Breast epithelium (tissue), 4 donors: ENCODE results near the gene SCN4B. TPM values are rescaled to one million over a fixed set of nuclear protein-coding genes. Genes with fewer than 3 reads are reported as not detected.

Source experiments
- DNase-seq, 2 donors: peaks; one replicate each; pipeline ENCODE4 v3.0.0-alpha.2; 2019; ENCODE audit warnings: low spot score in 2 of 2
- H3K27ac ChIP-seq, 2 donors: fragments of 200-600 bp; sonication (generic) in 1 of 2; one replicate each; pipeline ENCODE4 v1.5.1; 2016 to 2019; ENCODE audit warnings: mild to moderate bottlenecking in 1 of 2
- H3K27me3 ChIP-seq, 2 donors: fragments of 200-600 bp; sonication (generic) in 1 of 2; one replicate each; pipeline versions ENCODE4 v1.5.1 to v1.6.0; 2017 to 2019; ENCODE audit warnings: control low read depth in 1 of 2, mild to moderate bottlenecking in 1 of 2
- H3K36me3 ChIP-seq: fragments of 200-600 bp; one replicate; pipeline ENCODE4 v1.5.1; 2019
- H3K4me1 ChIP-seq, 2 donors: fragments of 200-600 bp; sonication (generic); one replicate each; pipeline ENCODE4 v1.5.1; 2016 to 2019; ENCODE audit warnings: control low read depth in 1 of 2
- H3K4me3 ChIP-seq, 3 donors: fragments of 200-600 bp; sonication (generic); 1 replicate in 2 of 3; 2 replicates in 1 of 3; pipeline ENCODE4 v1.5.1; 2016 to 2019; ENCODE audit warnings: mild to moderate bottlenecking in 3 of 3, moderate library complexity in 2 of 3
- H3K9me3 ChIP-seq, 2 donors: fragments of 200-600 bp; sonication (generic) in 1 of 2; one replicate each; pipeline ENCODE4 v1.5.1; 2016 to 2019; ENCODE audit warnings: control low read depth in 1 of 2
- CTCF ChIP-seq, 3 donors: fragments of 450-650 bp; IDR thresholded peaks; one replicate each; pipeline ENCODE4 v1.5.1; 2016 to 2017; ENCODE audit warnings: antibody characterized with exemption in 3 of 3, mild to moderate bottlenecking in 3 of 3, moderate library complexity in 3 of 3
- POLR2A ChIP-seq: fragments of 450-650 bp; IDR thresholded peaks from one replicate; pipeline ENCODE4 v1.6.1; 2016; ENCODE audit warnings: antibody characterized with exemption, mild to moderate bottlenecking, moderate library complexity
- POLR2AphosphoS5 ChIP-seq, 3 donors: sonication (generic); formaldehyde crosslinking; IDR thresholded peaks; one replicate each; pipeline ENCODE4 v1.6.1; 2017; ENCODE audit warnings: antibody characterized with exemption in 3 of 3
- intact Hi-C: fragments of 100-400 bp; cut with DNase I; formaldehyde crosslinking; loops from one replicate; pipeline ENCODE4 v1.15.1; 2023; ENCODE audit warnings: low total_unique reads
- total RNA-seq, 3 donors: library from RNA; depleted of rRNA; stranded (reverse); fragments of >200 nt; gene quantifications; one replicate each; pipeline ENCODE4 v1.1.0, GENCODE V29; 2016

Gene SCN4B
- total RNA-seq, 3 donors from 2014 or later = 3.3 to 7.9 (median 3.7) TPM

- no peaks in the 10 kb centered on the region for H3K9me3 ChIP-seq
- intact Hi-C loops = no loop called here
- DNase-seq = no peak
- H3K27me3 ChIP-seq = no peaks in the 10 kb centered on the region
- TF ChIP-seq POLR2AphosphoS5 (IDR thresholded peaks at IDR 0.05) = no peak
- no peak for TF ChIP-seq POLR2A
- no peak overlapping the region for H3K27ac ChIP-seq
- no peak overlapping the region for H3K4me3 ChIP-seq
- H3K36me3 ChIP-seq = no peaks in the 10 kb centered on the region
- H3K4me1 ChIP-seq = peaks cover 0 to 7% of the 10 kb centered on the region in 2 donors
These were observed 15.7 kb upstream of the SCN4B start for GRCh38 chr11:118168316-118168715.

DNA sequence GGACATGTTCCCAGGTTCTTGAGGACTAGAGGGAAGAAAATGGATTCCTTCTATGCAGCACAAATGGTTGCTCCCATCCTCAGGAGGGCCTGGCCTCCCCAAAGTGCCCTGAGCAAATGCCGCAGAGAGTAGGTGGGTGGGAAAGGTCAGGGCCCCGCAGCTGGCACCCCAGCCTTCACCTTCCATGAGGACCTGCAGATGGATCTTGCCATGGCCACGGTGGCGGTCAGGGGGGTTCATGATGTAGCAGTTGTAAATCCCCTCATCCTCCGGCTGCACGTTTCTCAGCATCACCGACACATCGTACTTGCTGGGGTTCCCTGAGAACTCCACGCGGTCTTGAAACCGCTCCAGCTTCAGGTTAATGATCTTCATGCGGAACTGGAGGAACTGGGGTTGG, 15.3 kb upstream of the SCN4B start:
- peaks cover 0 to 7% of the 10 kb centered on the region in 2 donors for H3K4me1 ChIP-seq
- no peak for TF ChIP-seq POLR2AphosphoS5 (IDR thresholded peaks at IDR 0.05)
- no peak for TF ChIP-seq CTCF (IDR thresholded peaks at IDR 0.05)
- no peak for TF ChIP-seq POLR2A
- no peaks in the 10 kb centered on the region for H3K27me3 ChIP-seq
- no peaks in the 10 kb centered on the region for H3K36me3 ChIP-seq
- no peak overlapping the region for H3K4me3 ChIP-seq
- H3K27ac ChIP-seq = no peak overlapping the region
- no peaks in the 10 kb centered on the region for H3K9me3 ChIP-seq
- no peak for DNase-seq
- intact Hi-C loops = no loop called here

- H3K27ac ChIP-seq = no peak overlapping the region
- no peaks in the 10 kb centered on the region for H3K9me3 ChIP-seq
- no peaks in the 10 kb centered on the region for H3K36me3 ChIP-seq
- H3K27me3 ChIP-seq = no peaks in the 10 kb centered on the region
- peaks cover 0 to 7% of the 10 kb centered on the region in 2 donors for H3K4me1 ChIP-seq
- no peak for DNase-seq
- TF ChIP-seq POLR2AphosphoS5 (IDR thresholded peaks at IDR 0.05) = no peak
- H3K4me3 ChIP-seq = no peak overlapping the region
- intact Hi-C loops = no loop called here
These were observed 14.6 kb upstream of the SCN4B start for GRCh38 chr11:118167253-118167652.

- no peak for DNase-seq
- no peak overlapping the region for H3K27ac ChIP-seq
- TF ChIP-seq CTCF (IDR thresholded peaks at IDR 0.05) (no peak), POLR2AphosphoS5 (IDR thresholded peaks at IDR 0.05) (no peak), POLR2A (no peak)
- intact Hi-C loops = no loop called here
- no peak overlapping the region for H3K4me3 ChIP-seq
- no peaks in the 10 kb centered on the region for H3K27me3 ChIP-seq
- H3K9me3 ChIP-seq = no peaks in the 10 kb centered on the region
- peaks cover 0 to 3% of the 10 kb centered on the region in 2 donors for H3K4me1 ChIP-seq
- no peaks in the 10 kb centered on the region for H3K36me3 ChIP-seq
These were observed 14.0 kb upstream of the SCN4B start for GRCh38 chr11:118166641-118167040.

- Histone ChIP-seq H3K27ac (no peak overlapping the region), H3K4me3 (no peak overlapping the region), H3K36me3 (no peaks in the 10 kb centered on the region), H3K9me3 (no peaks in the 10 kb centered on the region), H3K4me1 (no peaks in the 10 kb centered on the region), H3K27me3 (no peaks in the 10 kb centered on the region)
- DNase-seq = no peak
- TF ChIP-seq POLR2AphosphoS5 (IDR thresholded peaks at IDR 0.05) = no peak
- TF ChIP-seq CTCF (IDR thresholded peaks at IDR 0.05) = no peak
- TF ChIP-seq POLR2A = no peak
- intact Hi-C loops = no loop called here
These were observed 12.3 kb upstream of the SCN4B start for GRCh38 chr11:118164885-118165284.

- no peak overlapping the region for H3K27ac ChIP-seq
- DNase-seq = no peak
- no peaks in the 10 kb centered on the region for H3K4me1 ChIP-seq
- no peak for TF ChIP-seq CTCF (IDR thresholded peaks at IDR 0.05)
- no peak for TF ChIP-seq POLR2AphosphoS5 (IDR thresholded peaks at IDR 0.05)
- no peak for TF ChIP-seq POLR2A
- H3K36me3 ChIP-seq = no peaks in the 10 kb centered on the region
- H3K9me3 ChIP-seq = no peaks in the 10 kb centered on the region
- no peaks in the 10 kb centered on the region for H3K27me3 ChIP-seq
- intact Hi-C loops = loop anchor here (1.0 kb wide), 1 partner anchor 18 kb away; no protein-coding TSS in a partner anchor
- no peak overlapping the region for H3K4me3 ChIP-seq
These were observed 10.9 kb upstream of the SCN4B start for GRCh38 chr11:118163494-118163893.
